ENCODE results near the gene PHLDA2.

The PHLDA2 gene

GRCh38 chr11:2898366-2899079 is 30.7 kb downstream of the PHLDA2 start:
- Histone ChIP-seq H3K4me1 (ENCODE audit: insufficient read depth, low read length) (peaks cover 10% of the 10 kb centered on the region), H3K27me3 (ENCODE audit: insufficient read depth, low read length) (peaks cover 41% of the 10 kb centered on the region), H3K4me3 (ENCODE audit: low read length) (no peak overlapping the region), H3K9ac (ENCODE audit: low read depth, low read length) (no peak overlapping the region), H3K27ac (ENCODE audit: low read length) (no peak overlapping the region), H3K36me3 (ENCODE audit: insufficient read depth, low read depth, low read length) (no peaks in the 10 kb centered on the region), H3K9me3 (ENCODE audit: insufficient read depth, low read depth, low read length) (no peaks in the 10 kb centered on the region)

GRCh38 chr11:2897048-2897447 is 32.2 kb downstream of the PHLDA2 start:
- H3K27me3 ChIP-seq (ENCODE audit: insufficient read depth, low read length): peaks cover 32% of the 10 kb centered on the region
- peaks cover 6% of the 10 kb centered on the region; the same call in 1 of the 2 replicates for H3K4me1 ChIP-seq (ENCODE audit: insufficient read depth, low read length)
- no peaks in the 10 kb centered on the region for H3K9me3 ChIP-seq (ENCODE audit: insufficient read depth, low read depth, low read length)
- H3K9ac ChIP-seq (ENCODE audit: low read depth, low read length): no peak overlapping the region
- H3K27ac ChIP-seq (ENCODE audit: low read length): no peak overlapping the region
- H3K4me3 ChIP-seq (ENCODE audit: low read length): no peak overlapping the region
- no peaks in the 10 kb centered on the region for H3K36me3 ChIP-seq (ENCODE audit: insufficient read depth, low read depth, low read length)

GRCh38 chr11:2896047-2896446 is 33.2 kb downstream of the PHLDA2 start:
- H3K27ac ChIP-seq (ENCODE audit: low read length): no peak overlapping the region
- no peaks in the 10 kb centered on the region for H3K9me3 ChIP-seq (ENCODE audit: insufficient read depth, low read depth, low read length)
- no peak overlapping the region for H3K9ac ChIP-seq (ENCODE audit: low read depth, low read length)
- peaks cover 8% of the 10 kb centered on the region; the same call in 1 of the 2 replicates for H3K4me1 ChIP-seq (ENCODE audit: insufficient read depth, low read length)
- H3K4me3 ChIP-seq (ENCODE audit: low read length): no peak overlapping the region
- H3K36me3 ChIP-seq (ENCODE audit: insufficient read depth, low read depth, low read length): no peaks in the 10 kb centered on the region
- peaks cover 26% of the 10 kb centered on the region for H3K27me3 ChIP-seq (ENCODE audit: insufficient read depth, low read length)

- no peaks in the 10 kb centered on the region for H3K36me3 ChIP-seq (ENCODE audit: insufficient read depth, low read depth, low read length)
- H3K27ac ChIP-seq (ENCODE audit: low read length): no peak overlapping the region
- H3K9ac ChIP-seq (ENCODE audit: low read depth, low read length): no peak overlapping the region
- peaks cover 23% of the 10 kb centered on the region for H3K27me3 ChIP-seq (ENCODE audit: insufficient read depth, low read length)
- H3K4me3 ChIP-seq (ENCODE audit: low read length): no peak overlapping the region
- no peaks in the 10 kb centered on the region for H3K9me3 ChIP-seq (ENCODE audit: insufficient read depth, low read depth, low read length)
- peaks cover 8% of the 10 kb centered on the region; the same call in 1 of the 2 replicates for H3K4me1 ChIP-seq (ENCODE audit: insufficient read depth, low read length)
Observed at GRCh38 chr11:2893935-2894334, 35.3 kb downstream of the PHLDA2 start.

GRCh38 chr11:2892967-2893528 is 36.2 kb downstream of the PHLDA2 start:
- Histone ChIP-seq H3K27me3 (ENCODE audit: insufficient read depth, low read length) (peaks cover 28% of the 10 kb centered on the region), H3K4me3 (ENCODE audit: low read length) (peak overlapping the region; percentile 62), H3K4me1 (ENCODE audit: insufficient read depth, low read length) (peaks cover 8% of the 10 kb centered on the region; the same call in 1 of the 2 replicates), H3K9me3 (ENCODE audit: insufficient read depth, low read depth, low read length) (no peaks in the 10 kb centered on the region), H3K9ac (ENCODE audit: low read depth, low read length) (peak overlapping the region; percentile 75; the same call in 1 of the 2 replicates), H3K36me3 (ENCODE audit: insufficient read depth, low read depth, low read length) (no peaks in the 10 kb centered on the region), H3K27ac (ENCODE audit: low read length) (peak overlapping the region; percentile 83)

- Histone ChIP-seq H3K9ac (ENCODE audit: low read depth, low read length) (peak overlapping the region; percentile 82; the same call in 1 of the 2 replicates), H3K4me1 (ENCODE audit: insufficient read depth, low read length) (peaks cover 8% of the 10 kb centered on the region; the same call in 1 of the 2 replicates), H3K9me3 (ENCODE audit: insufficient read depth, low read depth, low read length) (no peaks in the 10 kb centered on the region), H3K36me3 (ENCODE audit: insufficient read depth, low read depth, low read length) (no peaks in the 10 kb centered on the region), H3K4me3 (ENCODE audit: low read length) (peak overlapping the region; percentile 62), H3K27me3 (ENCODE audit: insufficient read depth, low read length) (peaks cover 35% of the 10 kb centered on the region), H3K27ac (ENCODE audit: low read length) (peak overlapping the region; percentile 83)
Observed at GRCh38 chr11:2892215-2892966, 36.8 kb downstream of the PHLDA2 start.

GRCh38 chr11:2891326-2892214 is 37.6 kb downstream of the PHLDA2 start:
- H3K27ac ChIP-seq (ENCODE audit: low read length): no peak overlapping the region
- no peak overlapping the region; the same call in 1 of the 2 replicates for H3K4me3 ChIP-seq (ENCODE audit: low read length)

GRCh38 chr11:2890466-2891294 is 38.5 kb downstream of the PHLDA2 start:
- Histone ChIP-seq H3K27me3 (ENCODE audit: insufficient read depth, low read length) (peaks cover 42% of the 10 kb centered on the region), H3K4me1 (ENCODE audit: insufficient read depth, low read length) (peaks cover 8% of the 10 kb centered on the region; the same call in 1 of the 2 replicates), H3K27ac (ENCODE audit: low read length) (no peak overlapping the region), H3K9me3 (ENCODE audit: insufficient read depth, low read depth, low read length) (no peaks in the 10 kb centered on the region), H3K36me3 (ENCODE audit: insufficient read depth, low read depth, low read length) (no peaks in the 10 kb centered on the region), H3K9ac (ENCODE audit: low read depth, low read length) (no peak overlapping the region), H3K4me3 (ENCODE audit: low read length) (no peak overlapping the region)

More at GRCh38 chr11:2891326-2892214, 37.6 kb downstream of the PHLDA2 start:
- Histone ChIP-seq H3K27me3 (ENCODE audit: insufficient read depth, low read length) (peaks cover 43% of the 10 kb centered on the region), H3K9ac (ENCODE audit: low read depth, low read length) (peak overlapping the region; percentile 82; the same call in 1 of the 2 replicates), H3K9me3 (ENCODE audit: insufficient read depth, low read depth, low read length) (no peaks in the 10 kb centered on the region), H3K4me1 (ENCODE audit: insufficient read depth, low read length) (peaks cover 8% of the 10 kb centered on the region; the same call in 1 of the 2 replicates), H3K36me3 (ENCODE audit: insufficient read depth, low read depth, low read length) (no peaks in the 10 kb centered on the region)

GRCh38 chr11:2889362-2890273 is 39.6 kb downstream of the PHLDA2 start:
- Histone ChIP-seq H3K4me3 (ENCODE audit: low read length) (no peak overlapping the region), H3K27ac (ENCODE audit: low read length) (no peak overlapping the region), H3K27me3 (ENCODE audit: insufficient read depth, low read length) (peaks cover 50% of the 10 kb centered on the region), H3K9me3 (ENCODE audit: insufficient read depth, low read depth, low read length) (no peaks in the 10 kb centered on the region), H3K36me3 (ENCODE audit: insufficient read depth, low read depth, low read length) (no peaks in the 10 kb centered on the region), H3K9ac (ENCODE audit: low read depth, low read length) (no peak overlapping the region), H3K4me1 (ENCODE audit: insufficient read depth, low read length) (peaks cover 8% of the 10 kb centered on the region; the same call in 1 of the 2 replicates)
